ENCODE results near the gene CACNA1C. TPM values are rescaled to one million over a fixed set of nuclear protein-coding genes. Genes with fewer than 3 reads are reported as not detected.

The CACNA1C gene
- total RNA-seq, 1 experiment from 2014 or later = not detected

- Histone ChIP-seq H3K36me3 (ENCODE audit: low read depth) (no peaks in the 10 kb centered on the region), H4K20me1 (ENCODE audit: insufficient read depth) (peaks cover 4% of the 10 kb centered on the region; the same call in 1 of the 2 replicates), H3F3A (ENCODE audit: insufficient read depth, low read depth) (no peaks in the 10 kb centered on the region), H3K27me3 (ENCODE audit: insufficient read depth, low read depth) (peaks cover 82% of the 10 kb centered on the region), H3K79me2 (ENCODE audit: low read depth) (no peaks in the 10 kb centered on the region), H3K9me3 (ENCODE audit: insufficient read depth, low read depth) (no peaks in the 10 kb centered on the region), H3K9me2 (ENCODE audit: insufficient read depth) (no peaks in the 10 kb centered on the region), H3K4me3 (no peak overlapping the region), H3K27ac (no peak overlapping the region), H3K4me1 (replicated peaks; ENCODE audit: insufficient read depth) (no peaks in the 10 kb centered on the region), H2AFZ (no peak overlapping the region), H3K4me2 (no peak overlapping the region)
- ChIA-PET CTCF (no interaction called here), POLR2A (ENCODE audit: unreplicated experiment) (no interaction called here)
- BruUV-seq (replicated peaks) = no TSS peak
- no peak for TF ChIP-seq CTCF (conservative IDR thresholded peaks at IDR 0.05)
- TF ChIP-seq EZH2 (IDR thresholded peaks at IDR 0.05; ENCODE audit: low read depth) = no peak
- intact Hi-C loops (cut with micrococcal nuclease; ENCODE audit: unreplicated experiment) = no loop called here
- no peak for DNase-seq
Measured at GRCh38 chr12:2356601-2357125, 303.9 kb downstream of the CACNA1C start.

GRCh38 chr12:2358986-2359658, 306.3 kb downstream of the CACNA1C start:
- Histone ChIP-seq H3K4me3 (no peak overlapping the region), H3K27ac (no peak overlapping the region), H4K20me1 (ENCODE audit: insufficient read depth) (no peaks in the 10 kb centered on the region), H3K27me3 (ENCODE audit: insufficient read depth, low read depth) (peaks cover 82% of the 10 kb centered on the region), H3K36me3 (ENCODE audit: low read depth) (no peaks in the 10 kb centered on the region), H3K4me2 (no peak overlapping the region), H3F3A (ENCODE audit: insufficient read depth, low read depth) (no peaks in the 10 kb centered on the region), H2AFZ (no peak overlapping the region), H3K9me2 (ENCODE audit: insufficient read depth) (no peaks in the 10 kb centered on the region), H3K9me3 (ENCODE audit: insufficient read depth, low read depth) (no peaks in the 10 kb centered on the region), H3K4me1 (replicated peaks; ENCODE audit: insufficient read depth) (no peaks in the 10 kb centered on the region), H3K79me2 (ENCODE audit: low read depth) (no peaks in the 10 kb centered on the region)
- POLR2A ChIA-PET (ENCODE audit: unreplicated experiment) = no interaction called here
- BruUV-seq (replicated peaks) = no TSS peak
- CTCF ChIA-PET = no interaction called here
- intact Hi-C loops (cut with micrococcal nuclease; ENCODE audit: unreplicated experiment) = no loop called here
- no peak for TF ChIP-seq EZH2 (IDR thresholded peaks at IDR 0.05; ENCODE audit: low read depth)
- no peak for DNase-seq

GRCh38 chr12:2359725-2360629, 307.2 kb downstream of the CACNA1C start:
- BruUV-seq (replicated peaks) = no TSS peak
- no peaks in the 10 kb centered on the region for H3K9me3 ChIP-seq (ENCODE audit: insufficient read depth, low read depth)
- POLR2A ChIA-PET (ENCODE audit: unreplicated experiment) = no interaction called here
- H3K4me2 ChIP-seq = no peak overlapping the region
- H2AFZ ChIP-seq = no peak overlapping the region
- no peak overlapping the region for H3K4me3 ChIP-seq
- intact Hi-C loops (cut with micrococcal nuclease; ENCODE audit: unreplicated experiment) = no loop called here
- no peak for DNase-seq
- H3K79me2 ChIP-seq (ENCODE audit: low read depth) = no peaks in the 10 kb centered on the region
- H3K36me3 ChIP-seq (ENCODE audit: low read depth) = no peaks in the 10 kb centered on the region
- TF ChIP-seq EZH2 (IDR thresholded peaks at IDR 0.05; ENCODE audit: low read depth) (no peak), CTCF (conservative IDR thresholded peaks at IDR 0.05) (no peak)
- peaks cover 82% of the 10 kb centered on the region for H3K27me3 ChIP-seq (ENCODE audit: insufficient read depth, low read depth)
- CTCF ChIA-PET = no interaction called here
- H3F3A ChIP-seq (ENCODE audit: insufficient read depth, low read depth) = no peaks in the 10 kb centered on the region
- H3K9me2 ChIP-seq (ENCODE audit: insufficient read depth) = no peaks in the 10 kb centered on the region
- H4K20me1 ChIP-seq (ENCODE audit: insufficient read depth) = no peaks in the 10 kb centered on the region
- no peak overlapping the region for H3K27ac ChIP-seq
- no peaks in the 10 kb centered on the region for H3K4me1 ChIP-seq (replicated peaks; ENCODE audit: insufficient read depth)

All from PC-9 (cell line).